Esophagus muscularis mucosa (tissue), 4 donors: ENCODE data around the gene PDGFC. TPM values are rescaled to one million over a fixed set of nuclear protein-coding genes. Genes with fewer than 3 reads are reported as not detected.

Source experiments
- DNase-seq: peaks from one replicate; pipeline ENCODE4 v3.0.0-alpha.2; 2017; ENCODE audit errors: extremely low spot score
- H3K27ac ChIP-seq, 4 donors: fragments of 200-600 bp; sonication (generic); replicated peaks in 1 of 4; 1 replicate in 3 of 4; 2 replicates in 1 of 4; pipeline ENCODE4 v1.5.1; 2016 to 2019; ENCODE audit warnings: mild to moderate bottlenecking in 1 of 4
- H3K27me3 ChIP-seq, 4 donors: fragments of 200-600 bp; sonication (generic); one replicate each; pipeline versions ENCODE4 v1.5.1 to v1.6.0; 2016 to 2019
- H3K36me3 ChIP-seq, 4 donors: fragments of 200-600 bp; sonication (generic); one replicate each; pipeline ENCODE4 v1.5.1; 2016 to 2019
- H3K4me1 ChIP-seq, 4 donors: fragments of 200-600 bp; sonication (generic); one replicate each; pipeline ENCODE4 v1.5.1; 2016 to 2019
- H3K4me3 ChIP-seq, 4 donors: fragments of 200-600 bp; sonication (generic); 1 replicate in 2 of 4; 2 replicates in 2 of 4; pipeline ENCODE4 v1.5.1; 2016 to 2019; ENCODE audit warnings: mild to moderate bottlenecking in 4 of 4, moderate library complexity in 1 of 4
- H3K9me3 ChIP-seq, 4 donors: fragments of 200-600 bp; sonication (generic); 1 replicate in 3 of 4; 2 replicates in 1 of 4; pipeline ENCODE4 v1.5.1; 2016 to 2019
- CTCF ChIP-seq, 3 experiments: fragments of 200-600 bp in 2 of 3; fragments of 450-650 bp in 1 of 3; sonication (generic) in 2 of 3; IDR thresholded peaks; one replicate each; pipeline ENCODE4 v1.5.1; 2017 to 2019; ENCODE audit warnings: antibody characterized with exemption in 3 of 3, mild to moderate bottlenecking in 2 of 3, moderate library complexity in 1 of 3
- EP300 ChIP-seq: sonication (generic); formaldehyde crosslinking; IDR thresholded peaks from one replicate; pipeline ENCODE4 v1.6.1; 2017; ENCODE audit warnings: antibody characterized with exemption
- POLR2A ChIP-seq: fragments of 450-650 bp; IDR thresholded peaks from one replicate; pipeline ENCODE4 v1.6.1; 2017; ENCODE audit warnings: antibody characterized with exemption, moderate library complexity, mild to moderate bottlenecking, low read depth
- POLR2AphosphoS5 ChIP-seq, 2 donors: sonication (generic); formaldehyde crosslinking; IDR thresholded peaks; one replicate each; pipeline ENCODE4 v1.6.1; 2017; ENCODE audit warnings: antibody characterized with exemption in 2 of 2
- WGBS: methylation state at CpG from one replicate; pipeline ENCODE4 v1.1.5; 2018; 5-methylcytosine and 5-hydroxymethylcytosine counted together
- intact Hi-C: fragments of 100-400 bp; cut with DNase I; formaldehyde crosslinking; loops from one replicate; pipeline ENCODE4 v1.15.1; 2023
- total RNA-seq, 4 donors: library from RNA; depleted of rRNA; stranded (reverse); fragments of >200 nt; gene quantifications; one replicate each; pipeline versions ENCODE4 v1.1.0 to v1.2.1, GENCODE V29; 2016

Gene PDGFC
- total RNA-seq, 4 donors from 2014 or later, result 25.3 to 38.3 (median 30.0) TPM

GRCh38 chr4:156953001-156953400 lies 18.6 kb downstream of the PDGFC start:
- no peaks in the 10 kb centered on the region for H3K9me3 ChIP-seq
- DNase-seq, result no peak
- no peak for TF ChIP-seq POLR2AphosphoS5 (IDR thresholded peaks at IDR 0.05)
- TF ChIP-seq CTCF (IDR thresholded peaks at IDR 0.05), result no peak
- TF ChIP-seq POLR2A, result no peak
- no peak for TF ChIP-seq EP300
- H3K36me3 ChIP-seq, result no peaks in the 10 kb centered on the region
- no peak overlapping the region for H3K4me3 ChIP-seq
- 29% methylated on average over 1 of the region's 1 CpG for WGBS
- H3K27ac ChIP-seq, result peak overlapping the region in 1 of 4 donors; percentile 28
- H3K4me1 ChIP-seq, result peaks cover 9 to 86% (median 63%) of the 10 kb centered on the region in 4 donors
- no peaks in the 10 kb centered on the region for H3K27me3 ChIP-seq
- intact Hi-C loops, result no loop called here

- Histone ChIP-seq H3K36me3 (no peaks in the 10 kb centered on the region), H3K4me3 (no peak overlapping the region), H3K4me1 (peaks cover 17 to 86% (median 63%) of the 10 kb centered on the region in 4 donors), H3K27ac (peak overlapping the region in 2 of 4 donors; percentile 10 to 29), H3K27me3 (no peaks in the 10 kb centered on the region), H3K9me3 (no peaks in the 10 kb centered on the region)
- TF ChIP-seq POLR2AphosphoS5 (IDR thresholded peaks at IDR 0.05) (no peak), CTCF (IDR thresholded peaks at IDR 0.05) (no peak), EP300 (no peak), POLR2A (no peak)
- intact Hi-C loops, result no loop called here
- no peak for DNase-seq
- WGBS, result 75% methylated on average over 3 of the region's 3 CpGs
These were observed 19.4 kb downstream of the PDGFC start for GRCh38 chr4:156952078-156952759.

GRCh38 chr4:156950948-156951347 lies 20.7 kb downstream of the PDGFC start:
- no peak for DNase-seq
- Histone ChIP-seq H3K27ac (peak overlapping the region in 3 of 4 donors; percentile 15 to 79 (median 29)), H3K36me3 (no peaks in the 10 kb centered on the region), H3K9me3 (no peaks in the 10 kb centered on the region), H3K27me3 (no peaks in the 10 kb centered on the region), H3K4me1 (peaks cover 30 to 88% (median 74%) of the 10 kb centered on the region in 4 donors), H3K4me3 (peak overlapping the region in 1 of 4 donors; percentile 8)
- intact Hi-C loops, result no loop called here
- TF ChIP-seq POLR2A (no peak), EP300 (no peak), CTCF (IDR thresholded peaks at IDR 0.05) (no peak), POLR2AphosphoS5 (IDR thresholded peaks at IDR 0.05) (no peak)
- 70% methylated on average over 3 of the region's 3 CpGs for WGBS

- H3K4me3 ChIP-seq, result no peak overlapping the region
- DNase-seq, result no peak
- intact Hi-C loops, result no loop called here
- H3K36me3 ChIP-seq, result no peaks in the 10 kb centered on the region
- 76% methylated on average over 5 of the region's 5 CpGs for WGBS
- no peak for TF ChIP-seq EP300
- TF ChIP-seq POLR2A, result no peak
- TF ChIP-seq CTCF (IDR thresholded peaks at IDR 0.05), result no peak
- no peak for TF ChIP-seq POLR2AphosphoS5 (IDR thresholded peaks at IDR 0.05)
- H3K27ac ChIP-seq, result peak overlapping the region; percentile 79 to 82 (median 80)
- H3K9me3 ChIP-seq, result no peaks in the 10 kb centered on the region
- no peaks in the 10 kb centered on the region for H3K27me3 ChIP-seq
- H3K4me1 ChIP-seq, result peaks cover 33 to 95% (median 82%) of the 10 kb centered on the region in 4 donors
These were observed 21.5 kb downstream of the PDGFC start for GRCh38 chr4:156950090-156950489.
